ENCODE measurements around the gene PRRC2A.

- TF ChIP-seq CTCF (tag by site-specific recombination; IDR thresholded peaks at IDR 0.05) = no peak
- no peak for TF ChIP-seq ZBTB44 (tag by site-specific recombination; IDR thresholded peaks at IDR 0.05)
- no peak for TF ChIP-seq ZNF175 (tag by site-specific recombination; IDR thresholded peaks at IDR 0.05)
These were observed 13.6 kb downstream of the PRRC2A start for GRCh38 chr6:31634131-31634530.
